ENCODE measurements around the gene FNDC3A.
"Not testable (repeated sequence)": the region's sequence is repeated elsewhere in the genome, so short reads cannot be mapped to it uniquely, and the experiment has no call there.

Gene FNDC3A

GRCh38 chr13:48976576-48977285 is 1.0 kb downstream of the FNDC3A start:
- DNase-seq: no peak

DNA sequence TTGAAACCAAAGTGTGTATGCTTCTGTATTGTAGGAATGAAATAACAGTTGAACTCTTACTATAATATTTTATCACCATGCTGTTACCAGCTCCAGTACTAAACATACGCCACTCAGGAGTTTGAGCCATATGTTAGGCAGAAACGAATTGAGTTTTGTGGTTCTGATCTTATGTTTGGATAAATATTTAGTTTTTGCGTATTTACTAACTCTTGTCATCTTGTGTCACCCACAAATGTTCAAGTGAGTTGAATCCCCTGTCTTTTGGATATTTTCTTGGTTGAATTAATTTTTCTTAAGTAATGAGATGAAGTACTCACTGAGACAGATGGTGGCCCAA is 1.5 kb downstream of the FNDC3A start:
- no peak for DNase-seq

GRCh38 chr13:48977973-48978372 is 2.3 kb downstream of the FNDC3A start:
- no peak for DNase-seq

DNA sequence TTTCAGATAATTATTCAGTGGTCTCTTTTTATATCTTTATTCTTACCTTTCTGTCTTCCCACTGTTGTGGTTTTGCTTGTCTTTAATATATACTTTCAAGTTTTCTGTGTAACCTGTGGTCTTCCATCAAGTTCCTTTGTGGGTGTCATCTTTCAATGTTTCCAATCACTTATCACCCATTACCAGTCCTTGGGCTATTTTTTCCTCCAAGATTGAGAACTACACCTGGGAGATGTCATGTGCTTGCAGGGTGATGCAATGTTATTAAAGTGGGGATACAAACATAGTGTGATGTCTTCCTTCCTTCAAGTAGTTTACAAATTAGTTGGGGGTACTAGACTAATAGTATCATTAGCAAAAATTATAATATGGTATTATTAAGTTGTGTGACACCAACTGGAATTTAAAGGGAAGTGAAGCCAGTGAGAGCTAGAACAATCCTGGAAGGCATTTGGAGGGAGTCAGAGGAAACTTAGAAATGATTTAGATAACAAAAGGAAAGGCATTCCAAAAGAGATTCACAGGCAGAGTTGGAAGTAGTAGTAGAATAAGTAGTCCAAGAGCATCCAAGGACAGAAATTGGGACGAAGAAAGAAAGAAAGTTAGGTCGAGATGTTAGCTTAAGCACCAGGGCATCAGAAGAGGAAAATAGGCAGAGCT is 3.4 kb downstream of the FNDC3A start:
- DNase-seq: no peak

DNA sequence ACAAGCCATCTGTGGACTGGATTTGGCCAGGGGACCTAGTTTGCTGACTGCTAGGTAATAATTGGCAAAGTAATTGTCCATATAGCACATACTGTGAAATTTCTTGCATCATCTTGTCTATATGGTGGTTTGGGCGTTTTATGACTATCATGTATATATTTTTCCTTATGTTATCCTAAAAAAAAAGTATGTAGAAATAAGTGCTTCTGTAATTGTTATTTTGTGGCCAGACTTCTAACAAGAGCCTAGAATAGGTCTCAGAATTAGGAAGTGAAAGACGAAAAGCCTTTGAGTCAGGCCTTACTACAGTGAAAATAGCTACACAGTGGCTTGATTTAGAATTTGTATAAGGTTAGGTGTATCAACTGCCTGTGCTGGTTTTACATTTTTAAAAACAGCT is 4.2 kb downstream of the FNDC3A start:
- no peak for DNase-seq

DNA sequence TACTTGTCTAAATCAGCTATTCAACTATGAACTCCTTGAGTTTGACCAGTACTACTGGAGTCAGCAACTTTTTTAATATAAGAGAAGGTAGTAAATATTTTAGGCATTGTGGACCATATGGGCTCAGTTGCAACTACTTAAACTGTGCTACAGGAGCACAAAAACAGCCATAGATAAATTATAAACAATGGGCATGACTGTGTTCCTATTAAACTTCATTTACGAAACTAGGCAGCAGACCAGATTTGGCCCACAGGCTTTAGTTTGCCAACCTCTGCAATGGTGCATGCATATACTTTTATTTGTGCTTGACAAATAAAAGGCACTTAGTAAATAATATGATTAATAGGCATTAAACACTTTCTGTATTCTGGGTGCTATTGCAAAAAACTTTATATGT is 7.6 kb downstream of the FNDC3A start:
- DNase-seq: no peak

DNA sequence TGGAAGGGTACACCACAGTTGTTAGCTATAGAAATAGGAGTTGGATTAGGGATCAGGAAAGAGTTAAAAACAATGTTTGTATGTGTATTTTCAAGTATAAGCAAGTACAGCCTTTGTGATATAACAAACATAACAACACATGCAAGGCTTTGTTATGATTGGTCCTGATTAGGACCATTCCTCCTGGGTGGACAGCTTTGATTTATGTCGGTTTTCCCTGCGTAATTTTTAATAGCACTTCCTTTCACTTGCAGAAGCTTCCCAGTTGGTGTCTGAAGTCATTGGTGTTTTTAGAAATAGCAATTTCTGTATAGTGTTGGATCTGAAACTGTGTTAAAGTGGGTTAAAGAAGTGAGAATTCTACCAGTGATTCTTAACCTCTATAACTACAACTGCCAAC is 10.0 kb downstream of the FNDC3A start:
- DNase-seq: no peak

- no peak for DNase-seq
Measured at GRCh38 chr13:48990900-48991299, 15.2 kb downstream of the FNDC3A start.

- no peak for DNase-seq
Measured at GRCh38 chr13:48993150-48993549, 17.4 kb downstream of the FNDC3A start.

- no peak for DNase-seq
Measured at GRCh38 chr13:48994706-48995105, 19.0 kb downstream of the FNDC3A start.

GRCh38 chr13:48998641-48999292 is 23.1 kb downstream of the FNDC3A start:
- no peak for DNase-seq

DNA sequence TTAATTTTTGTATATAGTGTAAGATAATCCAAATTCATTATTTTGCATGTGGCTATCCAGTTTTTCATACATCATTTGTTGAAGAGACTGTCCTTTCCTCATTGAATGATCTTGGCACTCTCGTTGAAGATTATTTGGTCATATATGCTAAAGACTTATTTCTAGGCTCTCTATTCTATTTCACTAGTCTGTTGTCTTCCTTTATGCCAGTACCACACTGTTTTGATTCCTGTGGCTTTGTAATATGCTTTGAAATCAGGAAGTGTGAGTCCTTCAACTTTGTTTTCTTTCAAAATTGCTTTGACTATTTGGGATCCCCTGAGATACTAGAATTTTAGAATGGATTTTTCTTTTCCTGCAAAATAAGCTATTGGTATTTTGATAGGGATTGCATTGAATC is 24.5 kb downstream of the FNDC3A start:
- DNase-seq: no peak

GRCh38 chr13:49018986-49019635 is 43.4 kb downstream of the FNDC3A start:
- DNase-seq: not testable (repeated sequence)

DNA sequence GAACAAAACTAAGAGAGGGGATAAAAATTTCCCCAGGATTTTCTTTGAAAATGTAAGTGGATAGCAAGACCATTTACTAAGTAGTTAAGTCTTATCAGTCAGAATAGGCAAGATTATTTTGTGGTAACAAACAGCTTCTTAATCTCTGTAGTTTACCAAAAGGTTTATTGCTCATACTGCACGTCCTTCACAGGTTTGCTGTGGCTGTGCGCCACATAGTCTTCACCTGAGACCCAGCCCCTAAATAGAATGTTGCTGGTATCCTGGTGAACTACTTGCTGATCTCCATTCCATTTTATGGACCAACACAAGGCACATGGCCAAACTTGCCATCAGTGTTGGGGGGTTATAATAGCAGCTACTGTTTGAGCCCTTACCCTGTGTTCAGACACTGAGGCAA is 44.6 kb downstream of the FNDC3A start:
- no peak for DNase-seq

DNA sequence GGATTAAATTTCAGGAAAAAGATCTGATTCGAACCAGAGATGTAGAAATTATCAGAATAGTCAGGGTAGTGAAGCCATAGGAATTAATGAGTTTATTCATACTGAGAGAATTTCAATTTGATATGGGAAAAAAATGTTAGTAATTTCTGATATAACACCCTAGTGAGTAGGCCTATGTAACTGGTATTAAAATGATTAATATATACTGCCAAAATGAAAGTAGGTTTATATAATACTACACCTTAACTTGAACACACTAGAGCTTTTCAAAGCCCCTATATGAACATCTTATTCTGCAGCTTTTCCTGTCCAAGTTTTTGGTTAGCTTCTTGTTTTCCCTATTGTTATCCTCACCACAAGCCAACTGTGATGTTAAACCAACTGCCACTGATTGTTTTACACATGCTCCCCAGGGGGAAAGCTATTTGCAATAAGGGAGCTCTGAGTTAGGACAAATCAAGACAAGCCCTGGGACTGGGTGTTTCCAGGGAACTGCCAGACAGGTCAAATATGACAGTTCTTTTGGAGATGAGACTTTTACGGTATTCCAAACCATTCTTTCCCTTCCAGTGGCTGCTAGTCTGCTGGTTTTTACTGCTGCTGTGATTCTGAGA is 45.3 kb downstream of the FNDC3A start:
- DNase-seq: no peak

- no peak for DNase-seq
Measured at GRCh38 chr13:49021953-49022352, 46.2 kb downstream of the FNDC3A start.

GRCh38 chr13:49022472-49023144 is 46.9 kb downstream of the FNDC3A start:
- DNase-seq: no peak

DNA sequence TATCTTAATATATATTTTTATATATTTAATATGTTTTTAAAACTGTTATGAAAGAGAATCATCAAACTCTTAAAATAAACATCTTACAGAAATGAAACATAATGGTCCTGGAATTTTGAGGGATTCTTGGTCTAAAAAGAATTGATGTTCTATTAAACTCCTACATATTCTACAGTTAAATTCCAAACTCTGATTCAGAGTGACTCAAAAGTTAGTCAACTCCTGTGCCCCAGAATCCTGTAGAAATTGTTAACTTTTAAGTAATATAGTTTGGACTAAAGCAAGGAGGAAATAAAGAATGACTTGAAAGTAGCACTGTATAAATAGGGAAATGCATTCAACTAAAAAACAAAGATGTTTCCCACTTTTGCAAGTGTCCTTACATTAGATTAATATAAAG is 47.7 kb downstream of the FNDC3A start:
- DNase-seq: no peak

GRCh38 chr13:49026851-49027250 is 51.1 kb downstream of the FNDC3A start:
- no peak for DNase-seq

- DNase-seq: no peak
Measured at GRCh38 chr13:49029570-49029969, 53.9 kb downstream of the FNDC3A start.

GRCh38 chr13:49030213-49030612 is 54.5 kb downstream of the FNDC3A start:
- DNase-seq: no peak

DNA sequence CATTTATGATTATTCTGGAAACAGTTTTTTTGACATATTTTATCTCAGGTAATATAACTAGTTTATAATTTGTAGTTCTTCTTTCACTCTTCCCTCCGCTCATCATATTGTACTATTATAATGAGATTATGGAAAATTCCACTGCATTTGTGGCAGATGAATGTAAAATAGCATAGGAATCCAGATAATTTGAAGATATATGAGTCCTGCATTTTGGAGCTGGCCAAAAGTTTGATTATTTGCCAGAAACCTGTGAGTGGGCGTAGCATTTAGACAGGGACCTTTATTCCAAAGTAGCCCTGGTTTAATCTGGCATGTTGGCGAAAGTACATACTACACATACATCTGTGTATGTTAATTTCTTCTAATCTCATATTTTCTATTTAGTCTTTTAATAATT is 65.2 kb downstream of the FNDC3A start:
- no peak for DNase-seq

DNA sequence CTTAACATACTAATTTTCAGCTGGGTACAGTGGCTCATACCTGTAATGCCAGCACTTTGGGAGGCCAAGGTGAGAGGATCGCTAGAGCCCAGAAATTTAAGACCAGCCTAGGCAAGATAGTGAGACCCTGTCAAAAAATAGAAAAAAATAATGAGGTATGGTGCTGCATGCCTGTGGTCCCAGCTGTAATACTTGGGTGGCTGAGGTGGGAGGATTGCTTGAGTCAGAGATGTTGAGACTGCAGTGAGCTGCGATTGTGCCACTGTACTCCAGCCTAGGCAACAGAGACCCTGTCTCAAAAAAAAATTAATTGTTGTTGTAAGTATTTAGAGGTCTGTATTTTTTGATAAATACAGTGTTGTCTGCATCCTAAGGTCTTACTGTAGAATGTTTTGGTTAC is 66.8 kb downstream of the FNDC3A start:
- no peak for DNase-seq

Measured in femur (tissue), 1 donor.